T47D (cell line): ENCODE results near the gene NUDT13.
"Not testable (repeated sequence)": the region's sequence is repeated elsewhere in the genome, so short reads cannot be mapped to it uniquely, and the experiment has no call there.

ENCODE experiments used
- DNase-seq, 2 experiments: peaks; one replicate each; pipeline versions ENCODE4 v3.0.0 to v3.0.0-alpha.2; 2011 to 2012; ENCODE audit warnings: low read depth in 1 of 2, low spot score in 1 of 2
- JUND ChIP-seq: IDR thresholded peaks from 2 replicates; pipeline ENCODE4 v1.6.1; 2012; ENCODE audit warnings: low read depth
- in situ Hi-C: cut with HindIII; loops from 2 replicates; pipeline ENCODE4 v1.10.0; 2016; ENCODE audit warnings: low sequenced_read_pairs, low pct_unique_long_range_greater_than_20kb

The NUDT13 gene

DNA sequence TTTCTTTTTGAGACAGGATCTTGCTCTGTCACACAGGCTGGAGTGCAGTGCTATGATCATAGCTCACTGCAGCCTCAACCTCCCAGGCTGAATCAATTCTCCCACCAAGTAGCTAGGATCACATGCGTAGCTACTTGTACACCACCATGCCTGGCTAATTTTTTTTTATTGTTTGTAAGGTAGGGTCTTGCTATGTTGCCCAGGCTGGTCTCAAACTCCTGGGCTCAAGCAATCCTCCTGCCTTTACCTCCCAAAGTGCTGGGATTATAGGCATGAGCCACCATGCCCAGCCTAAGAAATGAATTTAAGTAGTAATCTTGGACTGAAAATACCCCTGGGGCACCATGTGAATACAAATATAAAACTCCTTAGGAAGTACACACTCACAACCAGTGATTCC, 5.8 kb downstream of the NUDT13 start:
- in situ Hi-C loops = no loop called here
- no peak for DNase-seq
- no peak for TF ChIP-seq JUND

GRCh38 chr10:73117976-73118743, 7.9 kb downstream of the NUDT13 start:
- in situ Hi-C loops = no loop called here
- DNase-seq = no peak
- TF ChIP-seq JUND = no peak

DNA sequence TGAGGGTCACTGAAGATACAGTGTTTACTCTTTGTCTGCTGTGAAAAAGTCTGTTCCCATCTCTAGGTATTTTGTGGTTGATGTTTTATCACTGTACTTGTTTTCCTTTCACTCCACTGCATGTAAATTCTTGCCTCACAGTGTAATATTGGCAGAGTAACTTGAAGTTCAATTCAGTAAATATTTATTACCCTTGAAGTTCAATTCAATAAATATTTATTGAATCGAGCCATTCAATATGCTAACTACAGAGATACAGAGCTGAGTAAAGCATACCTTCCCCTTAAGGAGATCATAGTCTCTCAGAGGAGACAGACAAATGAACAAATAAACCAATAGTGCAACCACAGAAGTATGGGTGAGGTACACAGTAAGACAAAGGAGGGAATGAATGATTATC, 9.2 kb downstream of the NUDT13 start:
- peak in 1 of 2 experiments; percentile 24 for DNase-seq
- in situ Hi-C loops = no loop called here
- TF ChIP-seq JUND = no peak

- in situ Hi-C loops = no loop called here
- no peak for DNase-seq
- no peak for TF ChIP-seq JUND
These were observed 9.7 kb downstream of the NUDT13 start for GRCh38 chr10:73119952-73120351.

DNA sequence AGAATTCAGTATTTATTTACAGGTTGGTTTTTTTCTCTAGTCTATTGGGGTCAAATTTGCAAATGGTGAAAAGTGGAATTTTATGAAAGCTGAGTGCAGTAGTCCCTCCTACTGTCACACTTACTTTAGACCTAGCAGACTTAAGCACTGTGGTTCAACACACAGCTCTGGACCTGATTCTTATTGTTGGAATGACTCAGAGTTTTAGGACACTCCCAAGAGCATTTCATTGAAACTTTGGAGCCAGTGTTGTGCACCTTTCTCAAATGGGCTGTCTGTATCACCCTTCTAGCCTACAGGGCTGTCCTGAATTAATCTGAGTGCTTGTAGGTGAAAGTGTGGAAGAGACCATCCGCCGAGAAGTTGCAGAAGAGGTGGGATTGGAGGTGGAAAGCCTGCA, 16.1 kb downstream of the NUDT13 start:
- TF ChIP-seq JUND = no peak
- no peak for DNase-seq
- in situ Hi-C loops = no loop called here

- TF ChIP-seq JUND = no peak
- DNase-seq = no peak
- in situ Hi-C loops = no loop called here
These were observed 21.0 kb downstream of the NUDT13 start for GRCh38 chr10:73131301-73131700.

- TF ChIP-seq JUND = no peak
- in situ Hi-C loops = no loop called here
- DNase-seq = no peak
These were observed 21.8 kb downstream of the NUDT13 start for GRCh38 chr10:73131913-73132686.

- no peak for TF ChIP-seq JUND
- no peak for DNase-seq
- in situ Hi-C loops = no loop called here
These were observed 24.5 kb downstream of the NUDT13 start for GRCh38 chr10:73134727-73135126.

- DNase-seq = no peak
- no peak for TF ChIP-seq JUND
- in situ Hi-C loops = no loop called here
These were observed 26.4 kb downstream of the NUDT13 start for GRCh38 chr10:73136627-73137026.

GRCh38 chr10:73139251-73139650, 29.0 kb downstream of the NUDT13 start:
- no peak for DNase-seq
- no peak for TF ChIP-seq JUND
- in situ Hi-C loops = no loop called here

GRCh38 chr10:73141603-73142002, 31.3 kb downstream of the NUDT13 start:
- no peak for DNase-seq
- in situ Hi-C loops = no loop called here

GRCh38 chr10:73150633-73151413, 40.6 kb downstream of the NUDT13 start:
- in situ Hi-C loops, DNase-seq: not testable (repeated sequence)

More at GRCh38 chr10:73141603-73142002, 31.3 kb downstream of the NUDT13 start:
- TF ChIP-seq JUND = no peak

GRCh38 chr10:73152009-73152408, 41.8 kb downstream of the NUDT13 start:
- TF ChIP-seq JUND = no peak
- in situ Hi-C loops = no loop called here
- no peak for DNase-seq
